ENCODE data around the gene CFDP1. TPM values are rescaled to one million over a fixed set of nuclear protein-coding genes. Genes with fewer than 3 reads are reported as not detected.

Gene CFDP1
- total and polyA plus RNA-seq, 2 donors (not counting 1 experiment from before 2014, with no cell fraction given): 47.9 to 80.0 TPM

- H3K27me3 ChIP-seq (ENCODE audit: control insufficient read depth, insufficient read depth, low read length): no peaks in the 10 kb centered on the region
- H3K9ac ChIP-seq (ENCODE audit: insufficient read depth, low read length): no peak overlapping the region
- no peaks in the 10 kb centered on the region for H3K9me3 ChIP-seq (ENCODE audit: control insufficient read depth, insufficient read depth, low read depth, low read length)
- H4K20me1 ChIP-seq (ENCODE audit: control insufficient read depth, extremely low read depth, insufficient read depth, low read length): no peaks in the 10 kb centered on the region
- no peak overlapping the region for H2AFZ ChIP-seq (ENCODE audit: low read length)
- H3K79me2 ChIP-seq (ENCODE audit: control insufficient read depth, insufficient read depth, low read length): no peaks in the 10 kb centered on the region
- H3K4me2 ChIP-seq (ENCODE audit: extremely low read depth, insufficient read depth, low read length): no peak overlapping the region
- no peaks in the 10 kb centered on the region for H3K4me1 ChIP-seq (ENCODE audit: control insufficient read depth, extremely low read depth, insufficient read depth, low read length)
- no peak overlapping the region for H3K4me3 ChIP-seq (replicated peaks in 1 of 4; ENCODE audit: control extremely low read depth in 1 of 4, insufficient read depth in 1 of 4, low read depth in 3 of 4, low read length in 4 of 4)
- H3K36me3 ChIP-seq (ENCODE audit: control insufficient read depth, insufficient read depth, low read length): no peaks in the 10 kb centered on the region
- no peak for TF ChIP-seq EZH2 (IDR thresholded peaks at IDR 0.05; ENCODE audit: low read length, missing control alignments)
- TF ChIP-seq CTCF (conservative IDR thresholded peaks at IDR 0.05 in 1 of 2, IDR thresholded peaks at IDR 0.05 in 1 of 2; ENCODE audit: low read depth in 1 of 2, low read length in 2 of 2): no peak
- no peak overlapping the region for H3K27ac ChIP-seq (ENCODE audit: insufficient read depth, low read length)
- DNase-seq (ENCODE audit: low read depth in 2 of 2): no peak
Measured at GRCh38 chr16:75361936-75362335, 71.4 kb downstream of the CFDP1 start.

GRCh38 chr16:75354170-75354569, 79.1 kb downstream of the CFDP1 start:
- DNase-seq (ENCODE audit: low read depth in 2 of 2): no peak
- Histone ChIP-seq H3K27me3 (ENCODE audit: control insufficient read depth, insufficient read depth, low read length) (no peaks in the 10 kb centered on the region), H3K79me2 (ENCODE audit: control insufficient read depth, insufficient read depth, low read length) (no peaks in the 10 kb centered on the region)

GRCh38 chr16:75351183-75351582, 82.1 kb downstream of the CFDP1 start:
- Histone ChIP-seq H3K79me2 (ENCODE audit: control insufficient read depth, insufficient read depth, low read length) (no peaks in the 10 kb centered on the region), H3K4me1 (ENCODE audit: control insufficient read depth, extremely low read depth, insufficient read depth, low read length) (peaks cover 6% of the 10 kb centered on the region), H3K4me2 (ENCODE audit: extremely low read depth, insufficient read depth, low read length) (peak overlapping the region; percentile 13), H3K36me3 (ENCODE audit: control insufficient read depth, insufficient read depth, low read length) (no peaks in the 10 kb centered on the region), H3K9ac (ENCODE audit: insufficient read depth, low read length) (no peak overlapping the region), H3K27me3 (ENCODE audit: control insufficient read depth, insufficient read depth, low read length) (no peaks in the 10 kb centered on the region), H3K9me3 (ENCODE audit: control insufficient read depth, insufficient read depth, low read depth, low read length) (no peaks in the 10 kb centered on the region), H2AFZ (ENCODE audit: low read length) (no peak overlapping the region), H3K27ac (ENCODE audit: insufficient read depth, low read length) (peak overlapping the region; percentile 38), H4K20me1 (ENCODE audit: control insufficient read depth, extremely low read depth, insufficient read depth, low read length) (no peaks in the 10 kb centered on the region), H3K4me3 (replicated peaks in 1 of 4; ENCODE audit: control extremely low read depth in 1 of 4, insufficient read depth in 1 of 4, low read depth in 3 of 4, low read length in 4 of 4) (no peak overlapping the region)
- DNase-seq (ENCODE audit: low read depth in 2 of 2): peak; percentile 68 to 84
- TF ChIP-seq EZH2 (IDR thresholded peaks at IDR 0.05; ENCODE audit: low read length, missing control alignments) (no peak), CTCF (conservative IDR thresholded peaks at IDR 0.05 in 1 of 2, IDR thresholded peaks at IDR 0.05 in 1 of 2; ENCODE audit: low read depth in 1 of 2, low read length in 2 of 2) (no peak)

More at GRCh38 chr16:75354170-75354569, 79.1 kb downstream of the CFDP1 start:
- H3K36me3 ChIP-seq (ENCODE audit: control insufficient read depth, insufficient read depth, low read length): no peaks in the 10 kb centered on the region
- no peak for TF ChIP-seq EZH2 (IDR thresholded peaks at IDR 0.05; ENCODE audit: low read length, missing control alignments)
- no peak for TF ChIP-seq CTCF (conservative IDR thresholded peaks at IDR 0.05 in 1 of 2, IDR thresholded peaks at IDR 0.05 in 1 of 2; ENCODE audit: low read depth in 1 of 2, low read length in 2 of 2)
- no peak overlapping the region for H3K27ac ChIP-seq (ENCODE audit: insufficient read depth, low read length)
- no peak overlapping the region for H3K4me2 ChIP-seq (ENCODE audit: extremely low read depth, insufficient read depth, low read length)
- H3K9me3 ChIP-seq (ENCODE audit: control insufficient read depth, insufficient read depth, low read depth, low read length): no peaks in the 10 kb centered on the region
- no peak overlapping the region for H3K4me3 ChIP-seq (replicated peaks in 1 of 4; ENCODE audit: control extremely low read depth in 1 of 4, insufficient read depth in 1 of 4, low read depth in 3 of 4, low read length in 4 of 4)
- H3K4me1 ChIP-seq (ENCODE audit: control insufficient read depth, extremely low read depth, insufficient read depth, low read length): peaks cover 6% of the 10 kb centered on the region
- no peak overlapping the region for H2AFZ ChIP-seq (ENCODE audit: low read length)
- H4K20me1 ChIP-seq (ENCODE audit: control insufficient read depth, extremely low read depth, insufficient read depth, low read length): no peaks in the 10 kb centered on the region
- H3K9ac ChIP-seq (ENCODE audit: insufficient read depth, low read length): no peak overlapping the region

Measured in fibroblast of lung (primary cell).